CD4-positive, CD25-positive, alpha-beta regulatory T cell (primary cell): ENCODE measurements around the gene CD247. TPM values are rescaled to one million over a fixed set of nuclear protein-coding genes. Genes with fewer than 3 reads are reported as not detected.
A peak's percentile ranks its signal among the peaks of the same experiment; 100 is the strongest.

Experiments used
- ATAC-seq, 2 donors: fragments of 150-1000 bp; cut with Tn5 transposase; one replicate each; pipeline ENCODE4 v1.10.0; 2021; ENCODE audit warnings: low read depth in 2 of 2, moderate number of reproducible peaks in 2 of 2, moderate library complexity in 1 of 2
- DNase-seq, 3 donors: peaks; one replicate each; pipeline versions ENCODE4 v3.0.0 to v3.0.0-alpha.2; 2012 to 2022; ENCODE audit warnings: mixed read lengths in 1 of 3
- H3K27ac ChIP-seq: one replicate; pipeline ENCODE4 v1.7.0; 2013; ENCODE audit warnings: mild to moderate bottlenecking, low read length; ENCODE audit not compliant: insufficient read depth, poor library complexity, severe bottlenecking
- H3K27me3 ChIP-seq: one replicate; pipeline ENCODE4 v1.7.0; 2013; ENCODE audit warnings: low read length; ENCODE audit not compliant: control insufficient read depth, insufficient read depth
- H3K36me3 ChIP-seq: one replicate; pipeline ENCODE4 v1.7.0; 2013; ENCODE audit warnings: mild to moderate bottlenecking, low read length, moderate library complexity; ENCODE audit not compliant: control insufficient read depth, insufficient read depth
- H3K4me1 ChIP-seq: 2 replicates; pipeline ENCODE4 v1.7.0; 2013; ENCODE audit warnings: mild to moderate bottlenecking, low read length; ENCODE audit not compliant: insufficient read depth, control insufficient read depth, poor library complexity, severe bottlenecking
- H3K4me3 ChIP-seq: one replicate; pipeline ENCODE4 v1.7.0; 2013; ENCODE audit warnings: low read depth, mild to moderate bottlenecking, low read length, moderate library complexity
- H3K9me3 ChIP-seq, 2 experiments: 1 replicate in 1 of 2; 2 replicates in 1 of 2; pipeline ENCODE4 v1.7.0; 2013; ENCODE audit warnings: low read length in 2 of 2, mild to moderate bottlenecking in 1 of 2, moderate library complexity in 1 of 2; ENCODE audit not compliant: control insufficient read depth in 2 of 2
- H3K27ac Mint-ChIP-seq, 3 donors: one replicate each; pipeline ENCODE4 v1.8.0; 2020 to 2022; ENCODE audit warnings: mild to moderate bottlenecking in 3 of 3, mixed read lengths in 3 of 3, moderate library complexity in 2 of 3
- H3K27me3 Mint-ChIP-seq: one replicate; pipeline ENCODE4 v1.8.0; 2022; ENCODE audit warnings: mild to moderate bottlenecking, mixed read lengths
- H3K36me3 Mint-ChIP-seq: one replicate; pipeline ENCODE4 v1.8.0; 2020; ENCODE audit warnings: mixed read lengths
- H3K4me1 Mint-ChIP-seq, 4 donors: one replicate each; pipeline ENCODE4 v1.8.0; 2020 to 2022; ENCODE audit warnings: mixed read lengths in 4 of 4, mild to moderate bottlenecking in 1 of 4
- H3K4me3 Mint-ChIP-seq, 4 donors: one replicate each; pipeline ENCODE4 v1.8.0; 2020 to 2022; ENCODE audit warnings: mild to moderate bottlenecking in 4 of 4, mixed read lengths in 4 of 4, moderate library complexity in 3 of 4
- H3K9me3 Mint-ChIP-seq, 7 donors: one replicate each; pipeline ENCODE4 v1.8.0; 2020 to 2022; ENCODE audit warnings: mixed read lengths in 7 of 7, mild to moderate bottlenecking in 3 of 7, moderate library complexity in 2 of 7
- polyA plus RNA-seq, 4 donors: library from polyadenylated mRNA; unstranded; fragments of 300-500 nt; fragmentation: Illumina TruSeq; gene quantifications; one replicate each; pipeline ENCODE4 v1.2.3, GENCODE V29; 2021
- total RNA-seq: library from RNA; stranded (reverse); gene quantifications from one replicate; pipeline ENCODE4 v1.2.3, GENCODE V29; 2022

Gene CD247
- total and polyA plus RNA-seq, 5 donors from 2014 or later: 410 to 718 (median 424) TPM

- H3K4me1 Mint-ChIP-seq: peaks cover 57 to 100% (median 90%) of the 10 kb centered on the region in 4 donors
- Histone ChIP-seq H3K4me3 (peak overlapping the region; percentile 56), H3K36me3 (peaks cover 72% of the 10 kb centered on the region), H3K27me3 (no peaks in the 10 kb centered on the region), H3K4me1 (peaks cover 99% of the 10 kb centered on the region), H3K9me3 (no peaks in the 10 kb centered on the region), H3K27ac (peak overlapping the region; percentile 81)
- H3K27ac Mint-ChIP-seq: peak overlapping the region; percentile 47 to 96 (median 86)
- peak in 2 of 3 donors; percentile 30 to 79 for DNase-seq
- ATAC-seq: peak; percentile 38 to 49
- peaks cover 59% of the 10 kb centered on the region for H3K36me3 Mint-ChIP-seq
- peak overlapping the region; percentile 70 to 92 (median 78) for H3K4me3 Mint-ChIP-seq
- peaks cover 0 to 1% (median 0%) of the 10 kb centered on the region in 7 donors for H3K9me3 Mint-ChIP-seq
- no peaks in the 10 kb centered on the region for H3K27me3 Mint-ChIP-seq
Observed at GRCh38 chr1:167499664-167500101, 18.6 kb downstream of the CD247 start.

- no peak for ATAC-seq
Observed at GRCh38 chr1:167499106-167499505, 19.2 kb downstream of the CD247 start.

GRCh38 chr1:167496797-167497619 lies 21.3 kb downstream of the CD247 start:
- peak overlapping the region; percentile 39 for H3K4me3 ChIP-seq
- peak overlapping the region; percentile 81 for H3K27ac ChIP-seq
- Mint-ChIP-seq H3K36me3 (peaks cover 50% of the 10 kb centered on the region), H3K27ac (peak overlapping the region; percentile 86 to 89 (median 88)), H3K27me3 (no peaks in the 10 kb centered on the region), H3K4me1 (peaks cover 39 to 100% (median 89%) of the 10 kb centered on the region in 4 donors), H3K4me3 (peak overlapping the region; percentile 46 to 80 (median 70)), H3K9me3 (peaks cover 0 to 1% (median 0%) of the 10 kb centered on the region in 7 donors)
- no peak for DNase-seq
- ATAC-seq: no peak
- no peaks in the 10 kb centered on the region for H3K9me3 ChIP-seq
- H3K4me1 ChIP-seq: peaks cover 99% of the 10 kb centered on the region
- no peaks in the 10 kb centered on the region for H3K27me3 ChIP-seq
- peaks cover 61% of the 10 kb centered on the region for H3K36me3 ChIP-seq

More at GRCh38 chr1:167499106-167499505, 19.2 kb downstream of the CD247 start:
- H3K9me3 Mint-ChIP-seq: peaks cover 0 to 1% (median 0%) of the 10 kb centered on the region in 7 donors
- H3K4me3 Mint-ChIP-seq: peak overlapping the region; percentile 70 to 92 (median 78)
- H3K27me3 Mint-ChIP-seq: no peaks in the 10 kb centered on the region
- Histone ChIP-seq H3K4me1 (peaks cover 99% of the 10 kb centered on the region), H3K27me3 (no peaks in the 10 kb centered on the region), H3K36me3 (peaks cover 73% of the 10 kb centered on the region), H3K27ac (peak overlapping the region; percentile 81), H3K4me3 (peak overlapping the region; percentile 56), H3K9me3 (no peaks in the 10 kb centered on the region)
- H3K36me3 Mint-ChIP-seq: peaks cover 56% of the 10 kb centered on the region
- DNase-seq: peak in 1 of 3 donors; percentile 60
- H3K27ac Mint-ChIP-seq: peak overlapping the region; percentile 47 to 96 (median 86)
- H3K4me1 Mint-ChIP-seq: peaks cover 51 to 100% (median 90%) of the 10 kb centered on the region in 4 donors

GRCh38 chr1:167493372-167493771 lies 25.0 kb downstream of the CD247 start:
- Histone ChIP-seq H3K9me3 (no peaks in the 10 kb centered on the region), H3K4me1 (peaks cover 97% of the 10 kb centered on the region), H3K4me3 (peak overlapping the region; percentile 61), H3K27me3 (no peaks in the 10 kb centered on the region), H3K36me3 (peaks cover 55% of the 10 kb centered on the region), H3K27ac (peak overlapping the region; percentile 81)
- ATAC-seq (no peak), DNase-seq (no peak)
- peaks cover 0 to 1% (median 0%) of the 10 kb centered on the region in 7 donors for H3K9me3 Mint-ChIP-seq
- peak overlapping the region; percentile 92 to 99 (median 96) for H3K27ac Mint-ChIP-seq
- peak overlapping the region; percentile 72 to 79 (median 78) for H3K4me3 Mint-ChIP-seq
- H3K4me1 Mint-ChIP-seq: peaks cover 43 to 99% (median 88%) of the 10 kb centered on the region in 4 donors
- peaks cover 57% of the 10 kb centered on the region for H3K36me3 Mint-ChIP-seq
- no peaks in the 10 kb centered on the region for H3K27me3 Mint-ChIP-seq

- Mint-ChIP-seq H3K9me3 (peaks cover 0 to 1% (median 0%) of the 10 kb centered on the region in 7 donors), H3K4me1 (peaks cover 44 to 99% (median 87%) of the 10 kb centered on the region in 4 donors), H3K36me3 (peaks cover 58% of the 10 kb centered on the region), H3K4me3 (peak overlapping the region; percentile 72 to 92 (median 78)), H3K27ac (peak overlapping the region; percentile 88 to 96 (median 92)), H3K27me3 (no peaks in the 10 kb centered on the region)
- peak; percentile 10 to 22 for ATAC-seq
- peaks cover 97% of the 10 kb centered on the region for H3K4me1 ChIP-seq
- peak overlapping the region; percentile 81 for H3K27ac ChIP-seq
- H3K9me3 ChIP-seq: no peaks in the 10 kb centered on the region
- no peaks in the 10 kb centered on the region for H3K27me3 ChIP-seq
- peaks cover 50% of the 10 kb centered on the region for H3K36me3 ChIP-seq
- H3K4me3 ChIP-seq: peak overlapping the region; percentile 61
- DNase-seq: peak in 1 of 3 donors; percentile 48
Observed at GRCh38 chr1:167492481-167492910, 25.8 kb downstream of the CD247 start.

- Mint-ChIP-seq H3K9me3 (no peaks in the 10 kb centered on the region), H3K27ac (peak overlapping the region; percentile 88 to 96 (median 92)), H3K36me3 (peaks cover 53% of the 10 kb centered on the region), H3K4me3 (peak overlapping the region; percentile 72 to 92 (median 78)), H3K27me3 (no peaks in the 10 kb centered on the region), H3K4me1 (peaks cover 37 to 99% (median 84%) of the 10 kb centered on the region in 4 donors)
- Histone ChIP-seq H3K9me3 (no peaks in the 10 kb centered on the region), H3K27ac (peak overlapping the region; percentile 81), H3K36me3 (peaks cover 47% of the 10 kb centered on the region), H3K4me1 (peaks cover 95% of the 10 kb centered on the region), H3K4me3 (peak overlapping the region; percentile 61), H3K27me3 (no peaks in the 10 kb centered on the region)
- peak; percentile 30 to 38 for ATAC-seq
- DNase-seq: peak in 1 of 3 donors; percentile 69
Observed at GRCh38 chr1:167491586-167492461, 26.5 kb downstream of the CD247 start.

GRCh38 chr1:167490765-167491164 lies 27.6 kb downstream of the CD247 start:
- Histone ChIP-seq H3K9me3 (no peaks in the 10 kb centered on the region), H3K4me3 (no peak overlapping the region), H3K27ac (peak overlapping the region; percentile 81), H3K27me3 (no peaks in the 10 kb centered on the region), H3K4me1 (peaks cover 95% of the 10 kb centered on the region), H3K36me3 (peaks cover 37% of the 10 kb centered on the region)
- ATAC-seq: no peak
- Mint-ChIP-seq H3K4me1 (peaks cover 37 to 98% (median 81%) of the 10 kb centered on the region in 4 donors), H3K9me3 (no peaks in the 10 kb centered on the region), H3K27me3 (peaks cover 5% of the 10 kb centered on the region), H3K4me3 (peak overlapping the region; percentile 50 to 92 (median 84)), H3K27ac (peak overlapping the region; percentile 81 to 98 (median 83)), H3K36me3 (peaks cover 52% of the 10 kb centered on the region)
- DNase-seq: no peak
